ENCODE data around the gene ALDH18A1.

DNA sequence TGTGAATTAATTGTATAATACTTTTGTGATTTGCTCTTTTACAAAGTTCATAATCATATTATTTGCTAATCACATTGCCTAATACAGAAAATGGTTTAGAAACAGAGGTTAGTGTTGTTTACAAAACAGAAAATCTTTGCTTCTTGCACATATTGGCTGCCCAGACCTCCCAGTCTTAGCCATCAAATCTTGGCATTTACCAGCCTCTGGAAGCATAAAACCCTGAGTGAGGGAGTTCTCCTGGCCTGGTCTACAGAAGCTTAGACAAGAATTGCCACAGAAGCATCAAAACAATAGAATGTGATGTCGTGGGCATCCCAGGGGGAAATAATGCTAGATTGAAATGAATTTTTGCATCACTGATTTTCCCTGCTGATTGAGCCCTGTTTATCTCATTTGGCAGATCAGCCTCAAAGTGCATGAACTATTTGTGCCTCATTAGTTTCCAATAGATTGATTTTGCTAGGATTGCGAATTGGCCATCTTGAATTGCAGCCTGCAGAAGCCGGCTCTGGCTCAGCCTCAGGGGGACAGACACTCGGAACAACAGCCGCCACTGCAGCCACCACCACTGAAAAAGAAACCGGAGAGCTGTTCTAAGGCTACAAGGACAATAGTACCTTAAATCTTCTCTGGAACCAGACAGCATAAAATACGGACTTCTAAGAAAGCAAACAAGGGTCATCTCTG lies 84.2 kb downstream of the ALDH18A1 start:
- TF ChIP-seq CEBPB (IDR thresholded peaks at IDR 0.05; ENCODE audit: low read depth) (no peak), EZH2phosphoT487 (IDR thresholded peaks at IDR 0.05; ENCODE audit: borderline replicate concordance) (no peak), POLR2AphosphoS5 (IDR thresholded peaks at IDR 0.05; ENCODE audit: low read depth, low read length) (no peak), SP1 (IDR thresholded peaks at IDR 0.05; ENCODE audit: low read depth) (no peak), TCF7L2 (IDR thresholded peaks at IDR 0.05; ENCODE audit: borderline replicate concordance, extremely low read depth, insufficient read depth, insufficient read length) (no peak), RAD21 (IDR thresholded peaks at IDR 0.05; ENCODE audit: low read depth) (no peak), FOSL1 (IDR thresholded peaks at IDR 0.05; ENCODE audit: low read depth) (no peak), POLR2A (IDR thresholded peaks at IDR 0.05; ENCODE audit: borderline replicate concordance, extremely low read depth, insufficient read depth, insufficient read length) (no peak), EZH2 (IDR thresholded peaks at IDR 0.05) (no peak), JUND (IDR thresholded peaks at IDR 0.05) (no peak), ZFX (IDR thresholded peaks at IDR 0.05) (no peak)
- TF ChIP-seq, protein P1, sequence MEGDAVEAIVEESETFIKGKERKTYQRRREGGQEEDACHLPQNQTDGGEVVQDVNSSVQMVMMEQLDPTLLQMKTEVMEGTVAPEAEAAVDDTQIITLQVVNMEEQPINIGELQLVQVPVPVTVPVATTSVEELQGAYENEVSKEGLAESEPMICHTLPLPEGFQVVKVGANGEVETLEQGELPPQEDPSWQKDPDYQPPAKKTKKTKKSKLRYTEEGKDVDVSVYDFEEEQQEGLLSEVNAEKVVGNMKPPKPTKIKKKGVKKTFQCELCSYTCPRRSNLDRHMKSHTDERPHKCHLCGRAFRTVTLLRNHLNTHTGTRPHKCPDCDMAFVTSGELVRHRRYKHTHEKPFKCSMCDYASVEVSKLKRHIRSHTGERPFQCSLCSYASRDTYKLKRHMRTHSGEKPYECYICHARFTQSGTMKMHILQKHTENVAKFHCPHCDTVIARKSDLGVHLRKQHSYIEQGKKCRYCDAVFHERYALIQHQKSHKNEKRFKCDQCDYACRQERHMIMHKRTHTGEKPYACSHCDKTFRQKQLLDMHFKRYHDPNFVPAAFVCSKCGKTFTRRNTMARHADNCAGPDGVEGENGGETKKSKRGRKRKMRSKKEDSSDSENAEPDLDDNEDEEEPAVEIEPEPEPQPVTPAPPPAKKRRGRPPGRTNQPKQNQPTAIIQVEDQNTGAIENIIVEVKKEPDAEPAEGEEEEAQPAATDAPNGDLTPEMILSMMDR (IDR thresholded peaks at IDR 0.05 in 2 of 3, conservative IDR thresholded peaks at IDR 0.05 in 1 of 3; ENCODE audit: borderline replicate concordance in 1 of 3, insufficient read depth in 1 of 3, low read depth in 2 of 3, low read length in 2 of 3): no peak
- TF ChIP-seq, protein P2, sequence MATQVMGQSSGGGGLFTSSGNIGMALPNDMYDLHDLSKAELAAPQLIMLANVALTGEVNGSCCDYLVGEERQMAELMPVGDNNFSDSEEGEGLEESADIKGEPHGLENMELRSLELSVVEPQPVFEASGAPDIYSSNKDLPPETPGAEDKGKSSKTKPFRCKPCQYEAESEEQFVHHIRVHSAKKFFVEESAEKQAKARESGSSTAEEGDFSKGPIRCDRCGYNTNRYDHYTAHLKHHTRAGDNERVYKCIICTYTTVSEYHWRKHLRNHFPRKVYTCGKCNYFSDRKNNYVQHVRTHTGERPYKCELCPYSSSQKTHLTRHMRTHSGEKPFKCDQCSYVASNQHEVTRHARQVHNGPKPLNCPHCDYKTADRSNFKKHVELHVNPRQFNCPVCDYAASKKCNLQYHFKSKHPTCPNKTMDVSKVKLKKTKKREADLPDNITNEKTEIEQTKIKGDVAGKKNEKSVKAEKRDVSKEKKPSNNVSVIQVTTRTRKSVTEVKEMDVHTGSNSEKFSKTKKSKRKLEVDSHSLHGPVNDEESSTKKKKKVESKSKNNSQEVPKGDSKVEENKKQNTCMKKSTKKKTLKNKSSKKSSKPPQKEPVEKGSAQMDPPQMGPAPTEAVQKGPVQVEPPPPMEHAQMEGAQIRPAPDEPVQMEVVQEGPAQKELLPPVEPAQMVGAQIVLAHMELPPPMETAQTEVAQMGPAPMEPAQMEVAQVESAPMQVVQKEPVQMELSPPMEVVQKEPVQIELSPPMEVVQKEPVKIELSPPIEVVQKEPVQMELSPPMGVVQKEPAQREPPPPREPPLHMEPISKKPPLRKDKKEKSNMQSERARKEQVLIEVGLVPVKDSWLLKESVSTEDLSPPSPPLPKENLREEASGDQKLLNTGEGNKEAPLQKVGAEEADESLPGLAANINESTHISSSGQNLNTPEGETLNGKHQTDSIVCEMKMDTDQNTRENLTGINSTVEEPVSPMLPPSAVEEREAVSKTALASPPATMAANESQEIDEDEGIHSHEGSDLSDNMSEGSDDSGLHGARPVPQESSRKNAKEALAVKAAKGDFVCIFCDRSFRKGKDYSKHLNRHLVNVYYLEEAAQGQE (IDR thresholded peaks at IDR 0.05; ENCODE audit: low read depth): no peak
